OCI-LY3 (cell line): ENCODE results near the gene MYDGF.
"Not testable (repeated sequence)": the region's sequence is repeated elsewhere in the genome, so short reads cannot be mapped to it uniquely, and the experiment has no call there.

Experiments
- H2AFZ ChIP-seq: fragments of 200-600, 300-600 bp; shearing (Covaris generic); 2 replicates; pipeline ENCODE4 v1.6.0; 2014; ENCODE audit warnings: antibody characterized with exemption, low read depth, low read length
- H3K27ac ChIP-seq: fragments of 200-600, 300-600 bp; sonication (generic); 2 replicates; pipeline ENCODE4 v1.5.1; 2014; ENCODE audit warnings: mild to moderate bottlenecking, low read length, moderate library complexity, mixed read lengths
- H3K27me3 ChIP-seq: fragments of 200-600, 300-600 bp; sonication (generic); 2 replicates; pipeline ENCODE4 v1.6.1; 2014; ENCODE audit warnings: low read depth, low read length, mixed read lengths
- H3K36me3 ChIP-seq: fragments of 200-600, 300-600 bp; sonication (generic); replicated peaks from 2 replicates; pipeline ENCODE3; 2014; ENCODE audit warnings: low read depth, low read length, mixed read lengths
- H3K4me1 ChIP-seq: fragments of 300-600, 200-600 bp; sonication (generic); 2 replicates; pipeline ENCODE4 v1.6.1; 2014; ENCODE audit warnings: low read length, mixed read lengths
- H3K4me2 ChIP-seq: fragments of 200-600, 300-600 bp; sonication (generic); 2 replicates; pipeline ENCODE4 v1.6.1; 2014; ENCODE audit warnings: low read length, mixed read lengths
- H3K4me3 ChIP-seq: fragments of 300-600, 200-600 bp; sonication (generic); 2 replicates; pipeline ENCODE4 v1.5.1; 2014; ENCODE audit warnings: antibody characterized with exemption, mild to moderate bottlenecking, low read length, moderate library complexity
- H3K79me2 ChIP-seq: fragments of 300-600, 200-600 bp; shearing (Covaris generic); 2 replicates; pipeline ENCODE4 v1.6.1; 2014; ENCODE audit warnings: mild to moderate bottlenecking, low read length, mixed read lengths
- H3K9ac ChIP-seq: fragments of 300-600, 200-600 bp; shearing (Covaris generic); 2 replicates; pipeline ENCODE4 v1.6.0; 2014; ENCODE audit warnings: mild to moderate bottlenecking, low read length, moderate library complexity
- H3K9me3 ChIP-seq: fragments of 200-600, 300-600 bp; shearing (Covaris generic); 2 replicates; pipeline ENCODE4 v1.6.1; 2014; ENCODE audit warnings: low read length, mixed read lengths; ENCODE audit not compliant: insufficient read depth
- H4K20me1 ChIP-seq: fragments of 200-600, 300-600 bp; sonication (generic); 2 replicates; pipeline ENCODE4 v1.6.1; 2016; ENCODE audit warnings: low read length, mixed read lengths; ENCODE audit not compliant: insufficient read depth
- CTCF ChIP-seq: fragments of 200-600, 300-600 bp; sonication (generic); IDR thresholded peaks from 2 replicates; pipeline ENCODE4 v1.5.1; 2014; ENCODE audit warnings: antibody characterized with exemption, low read length, low read depth
- EZH2phosphoT487 ChIP-seq: fragments of 200-600 bp; shearing (Covaris generic); IDR thresholded peaks from 2 replicates; pipeline ENCODE4 v1.6.1; 2018; ENCODE audit warnings: antibody characterized with exemption, mixed run types, low read depth

The MYDGF gene

GRCh38 chr19:4687396-4687795, 17.3 kb upstream of the MYDGF start:
- no peak overlapping the region for H3K27ac ChIP-seq
- TF ChIP-seq EZH2phosphoT487 (no peak), CTCF (no peak)
- peaks cover 37% of the 10 kb centered on the region for H3K36me3 ChIP-seq
- H3K27me3 ChIP-seq = no peaks in the 10 kb centered on the region
- H2AFZ ChIP-seq = no peak overlapping the region
- H3K4me3 ChIP-seq = no peak overlapping the region
- no peak overlapping the region for H3K9ac ChIP-seq
- H4K20me1 ChIP-seq = no peaks in the 10 kb centered on the region
- no peaks in the 10 kb centered on the region for H3K79me2 ChIP-seq
- no peaks in the 10 kb centered on the region for H3K9me3 ChIP-seq
- H3K4me1 ChIP-seq = no peaks in the 10 kb centered on the region
- no peak overlapping the region for H3K4me2 ChIP-seq

GRCh38 chr19:4686700-4687099, 16.6 kb upstream of the MYDGF start:
- no peak overlapping the region for H3K4me3 ChIP-seq
- H3K27me3 ChIP-seq = no peaks in the 10 kb centered on the region
- no peaks in the 10 kb centered on the region for H3K79me2 ChIP-seq
- no peak overlapping the region for H3K9ac ChIP-seq
- H3K9me3 ChIP-seq = no peaks in the 10 kb centered on the region
- H3K4me2 ChIP-seq = no peak overlapping the region
- H4K20me1 ChIP-seq = no peaks in the 10 kb centered on the region
- H3K27ac ChIP-seq = no peak overlapping the region
- H3K36me3 ChIP-seq = peaks cover 38% of the 10 kb centered on the region
- TF ChIP-seq CTCF (no peak), EZH2phosphoT487 (no peak)
- no peak overlapping the region for H2AFZ ChIP-seq
- no peaks in the 10 kb centered on the region for H3K4me1 ChIP-seq

- no peaks in the 10 kb centered on the region for H3K27me3 ChIP-seq
- no peak overlapping the region for H3K4me3 ChIP-seq
- no peak overlapping the region for H3K27ac ChIP-seq
- H3K4me2 ChIP-seq = no peak overlapping the region
- H3K4me1 ChIP-seq = no peaks in the 10 kb centered on the region
- TF ChIP-seq EZH2phosphoT487 (no peak), CTCF (no peak)
- H3K9me3 ChIP-seq = no peaks in the 10 kb centered on the region
- H4K20me1 ChIP-seq = no peaks in the 10 kb centered on the region
- H3K9ac ChIP-seq = no peak overlapping the region
- no peak overlapping the region for H2AFZ ChIP-seq
- peaks cover 30% of the 10 kb centered on the region for H3K36me3 ChIP-seq
- no peaks in the 10 kb centered on the region for H3K79me2 ChIP-seq
Measured at GRCh38 chr19:4684312-4685095, 14.4 kb upstream of the MYDGF start.

GRCh38 chr19:4682417-4683200, 12.5 kb upstream of the MYDGF start:
- no peaks in the 10 kb centered on the region for H3K9me3 ChIP-seq
- no peaks in the 10 kb centered on the region for H3K27me3 ChIP-seq
- H2AFZ ChIP-seq = no peak overlapping the region
- H3K9ac ChIP-seq = no peak overlapping the region
- TF ChIP-seq EZH2phosphoT487 (no peak), CTCF (no peak)
- no peak overlapping the region for H3K4me2 ChIP-seq
- no peaks in the 10 kb centered on the region for H3K4me1 ChIP-seq
- H4K20me1 ChIP-seq = no peaks in the 10 kb centered on the region; the same call in 1 of the 2 replicates
- no peaks in the 10 kb centered on the region for H3K79me2 ChIP-seq
- H3K36me3 ChIP-seq = peaks cover 30% of the 10 kb centered on the region
- no peak overlapping the region for H3K4me3 ChIP-seq
- H3K27ac ChIP-seq = no peak overlapping the region

- not testable (repeated sequence) for H2AFZ ChIP-seq, H3K4me1 ChIP-seq, H3K4me2 ChIP-seq, H3K79me2 ChIP-seq, H3K9ac ChIP-seq, H3K27me3 ChIP-seq, H3K27ac ChIP-seq, H3K4me3 ChIP-seq, H4K20me1 ChIP-seq, H3K9me3 ChIP-seq
- H3K36me3 ChIP-seq = peaks cover 21% of the 10 kb centered on the region
Measured at GRCh38 chr19:4680021-4680420, 9.9 kb upstream of the MYDGF start.
